Activated naive CD4-positive, alpha-beta T cell treated with anti-CD3 and anti-CD28 coated beads, Interleukin-2, amount 50 U/mL, for 24 hours (primary cell): ENCODE measurements around the gene SDK1.

Source experiments
- H3K27ac Mint-ChIP-seq: one replicate; pipeline ENCODE4 v1.8.0; 2021; ENCODE audit warnings: mild to moderate bottlenecking, mixed read lengths
- H3K27me3 Mint-ChIP-seq: one replicate; pipeline ENCODE4 v1.8.0; 2021; ENCODE audit warnings: mixed read lengths
- H3K36me3 Mint-ChIP-seq: one replicate; pipeline ENCODE4 v1.8.0; 2021; ENCODE audit warnings: mixed read lengths
- H3K4me1 Mint-ChIP-seq: one replicate; pipeline ENCODE4 v1.8.0; 2021; ENCODE audit warnings: mixed read lengths
- H3K4me3 Mint-ChIP-seq: one replicate; pipeline ENCODE4 v1.8.0; 2021; ENCODE audit warnings: mild to moderate bottlenecking, mixed read lengths
- H3K9me3 Mint-ChIP-seq: one replicate; pipeline ENCODE4 v1.8.0; 2021; ENCODE audit warnings: mixed read lengths

SDK1 gene

GRCh38 chr7:3882782-3883181 lies 581.7 kb downstream of the SDK1 start:
- no peaks in the 10 kb centered on the region for H3K36me3 Mint-ChIP-seq
- no peak overlapping the region for H3K4me3 Mint-ChIP-seq
- no peak overlapping the region for H3K27ac Mint-ChIP-seq
- no peaks in the 10 kb centered on the region for H3K4me1 Mint-ChIP-seq
- H3K9me3 Mint-ChIP-seq: no peaks in the 10 kb centered on the region
- H3K27me3 Mint-ChIP-seq: no peaks in the 10 kb centered on the region

GRCh38 chr7:3884543-3884942 lies 583.5 kb downstream of the SDK1 start:
- H3K4me1 Mint-ChIP-seq: no peaks in the 10 kb centered on the region
- H3K27me3 Mint-ChIP-seq: no peaks in the 10 kb centered on the region
- no peaks in the 10 kb centered on the region for H3K36me3 Mint-ChIP-seq
- no peak overlapping the region for H3K4me3 Mint-ChIP-seq
- no peaks in the 10 kb centered on the region for H3K9me3 Mint-ChIP-seq
- no peak overlapping the region for H3K27ac Mint-ChIP-seq

- Mint-ChIP-seq H3K9me3 (no peaks in the 10 kb centered on the region), H3K4me3 (no peak overlapping the region), H3K36me3 (no peaks in the 10 kb centered on the region), H3K27me3 (no peaks in the 10 kb centered on the region), H3K27ac (no peak overlapping the region), H3K4me1 (no peaks in the 10 kb centered on the region)
These were observed 586.1 kb downstream of the SDK1 start for GRCh38 chr7:3887096-3887690.

GRCh38 chr7:3888096-3888495 lies 587.0 kb downstream of the SDK1 start:
- H3K27me3 Mint-ChIP-seq: no peaks in the 10 kb centered on the region
- H3K9me3 Mint-ChIP-seq: no peaks in the 10 kb centered on the region
- no peaks in the 10 kb centered on the region for H3K36me3 Mint-ChIP-seq
- H3K4me1 Mint-ChIP-seq: no peaks in the 10 kb centered on the region
- H3K27ac Mint-ChIP-seq: no peak overlapping the region
- no peak overlapping the region for H3K4me3 Mint-ChIP-seq

GRCh38 chr7:3892157-3892556 lies 591.1 kb downstream of the SDK1 start:
- H3K36me3 Mint-ChIP-seq: no peaks in the 10 kb centered on the region
- H3K9me3 Mint-ChIP-seq: no peaks in the 10 kb centered on the region
- H3K4me3 Mint-ChIP-seq: no peak overlapping the region
- H3K4me1 Mint-ChIP-seq: peaks cover under 1% of the 10 kb centered on the region
- H3K27me3 Mint-ChIP-seq: no peaks in the 10 kb centered on the region
- no peak overlapping the region for H3K27ac Mint-ChIP-seq

GRCh38 chr7:3892686-3893085 lies 591.6 kb downstream of the SDK1 start:
- Mint-ChIP-seq H3K27ac (no peak overlapping the region), H3K9me3 (no peaks in the 10 kb centered on the region), H3K4me1 (peaks cover 3% of the 10 kb centered on the region), H3K4me3 (no peak overlapping the region), H3K27me3 (no peaks in the 10 kb centered on the region), H3K36me3 (no peaks in the 10 kb centered on the region)

- Mint-ChIP-seq H3K27ac (no peak overlapping the region), H3K4me1 (peaks cover 3% of the 10 kb centered on the region), H3K4me3 (no peak overlapping the region), H3K9me3 (no peaks in the 10 kb centered on the region), H3K27me3 (no peaks in the 10 kb centered on the region), H3K36me3 (no peaks in the 10 kb centered on the region)
These were observed 592.2 kb downstream of the SDK1 start for GRCh38 chr7:3893151-3893788.

- Mint-ChIP-seq H3K4me1 (peaks cover 3% of the 10 kb centered on the region), H3K27me3 (no peaks in the 10 kb centered on the region), H3K36me3 (no peaks in the 10 kb centered on the region), H3K4me3 (no peak overlapping the region), H3K27ac (no peak overlapping the region), H3K9me3 (no peaks in the 10 kb centered on the region)
These were observed 592.7 kb downstream of the SDK1 start for GRCh38 chr7:3893789-3894153.

GRCh38 chr7:3895341-3896116 lies 594.5 kb downstream of the SDK1 start:
- Mint-ChIP-seq H3K27ac (no peak overlapping the region), H3K27me3 (no peaks in the 10 kb centered on the region), H3K36me3 (no peaks in the 10 kb centered on the region), H3K4me3 (no peak overlapping the region), H3K9me3 (no peaks in the 10 kb centered on the region), H3K4me1 (peaks cover 3% of the 10 kb centered on the region)

GRCh38 chr7:3896169-3896765 lies 595.2 kb downstream of the SDK1 start:
- Mint-ChIP-seq H3K27me3 (no peaks in the 10 kb centered on the region), H3K27ac (no peak overlapping the region), H3K9me3 (no peaks in the 10 kb centered on the region)

GRCh38 chr7:3897430-3898372 lies 596.6 kb downstream of the SDK1 start:
- H3K27me3 Mint-ChIP-seq: no peaks in the 10 kb centered on the region

More at GRCh38 chr7:3896169-3896765, 595.2 kb downstream of the SDK1 start:
- H3K4me3 Mint-ChIP-seq: no peak overlapping the region
- no peaks in the 10 kb centered on the region for H3K36me3 Mint-ChIP-seq
- peaks cover 3% of the 10 kb centered on the region for H3K4me1 Mint-ChIP-seq

GRCh38 chr7:3899559-3899991 lies 598.5 kb downstream of the SDK1 start:
- no peak overlapping the region for H3K4me3 Mint-ChIP-seq

More at GRCh38 chr7:3897430-3898372, 596.6 kb downstream of the SDK1 start:
- Mint-ChIP-seq H3K4me1 (peaks cover 3% of the 10 kb centered on the region), H3K27ac (no peak overlapping the region), H3K36me3 (no peaks in the 10 kb centered on the region), H3K9me3 (no peaks in the 10 kb centered on the region), H3K4me3 (no peak overlapping the region)

GRCh38 chr7:3908153-3908552 lies 607.1 kb downstream of the SDK1 start:
- Mint-ChIP-seq H3K27me3 (no peaks in the 10 kb centered on the region), H3K4me3 (no peak overlapping the region), H3K9me3 (no peaks in the 10 kb centered on the region), H3K27ac (no peak overlapping the region), H3K36me3 (no peaks in the 10 kb centered on the region), H3K4me1 (no peaks in the 10 kb centered on the region)

More at GRCh38 chr7:3899559-3899991, 598.5 kb downstream of the SDK1 start:
- Mint-ChIP-seq H3K4me1 (peaks cover 3% of the 10 kb centered on the region), H3K36me3 (no peaks in the 10 kb centered on the region), H3K27me3 (no peaks in the 10 kb centered on the region), H3K27ac (no peak overlapping the region), H3K9me3 (no peaks in the 10 kb centered on the region)

- H3K36me3 Mint-ChIP-seq: no peaks in the 10 kb centered on the region
- H3K27me3 Mint-ChIP-seq: no peaks in the 10 kb centered on the region
- H3K9me3 Mint-ChIP-seq: no peaks in the 10 kb centered on the region
- H3K27ac Mint-ChIP-seq: no peak overlapping the region
- H3K4me3 Mint-ChIP-seq: no peak overlapping the region
- no peaks in the 10 kb centered on the region for H3K4me1 Mint-ChIP-seq
These were observed 608.1 kb downstream of the SDK1 start for GRCh38 chr7:3909128-3909527.

GRCh38 chr7:3910054-3910453 lies 609.0 kb downstream of the SDK1 start:
- Mint-ChIP-seq H3K27me3 (no peaks in the 10 kb centered on the region), H3K36me3 (no peaks in the 10 kb centered on the region), H3K4me1 (no peaks in the 10 kb centered on the region), H3K4me3 (no peak overlapping the region), H3K27ac (no peak overlapping the region), H3K9me3 (no peaks in the 10 kb centered on the region)
